HG03342 (cell line): Measurements from ENCODE around the gene PODNL1.
A peak's percentile ranks its signal among the peaks of the same experiment; 100 is the strongest.

Experiments used
- ATAC-seq: cut with Tn5 transposase; IDR thresholded peaks from one replicate; pipeline ENCODE4 v1.9.1; 2021; ENCODE audit warnings: mild to moderate bottlenecking, moderate library complexity; ENCODE audit not compliant: unreplicated experiment

The PODNL1 gene

GRCh38 chr19:13938301-13939064 lies at the start of gene PODNL1:
TSS of gene PODNL1 (minus strand) at chr19:13938417. CDS start at chr19:13938181, 236 bp downstream.
- no peak for ATAC-seq

- ATAC-seq: no peak
Observed at GRCh38 chr19:13987101-13987890, 49.1 kb upstream of the PODNL1 start.

- ATAC-seq: peak; percentile 80
Observed at GRCh38 chr19:13986348-13986904, 48.2 kb upstream of the PODNL1 start.

- ATAC-seq: peak; percentile 10
Observed at GRCh38 chr19:13985771-13986347, 47.6 kb upstream of the PODNL1 start.

GRCh38 chr19:13984875-13985741 lies 46.9 kb upstream of the PODNL1 start:
- ATAC-seq: no peak

- no peak for ATAC-seq
Observed at GRCh38 chr19:13984186-13984585, 46.0 kb upstream of the PODNL1 start.

- no peak for ATAC-seq
Observed at GRCh38 chr19:13983213-13983889, 45.1 kb upstream of the PODNL1 start.

- no peak for ATAC-seq
Observed at GRCh38 chr19:13982773-13983172, 44.6 kb upstream of the PODNL1 start.

- ATAC-seq: no peak
Observed at GRCh38 chr19:13981988-13982501, 43.8 kb upstream of the PODNL1 start.

- ATAC-seq: no peak
Observed at GRCh38 chr19:13981467-13981866, 43.2 kb upstream of the PODNL1 start.

GRCh38 chr19:13981021-13981420 lies 42.8 kb upstream of the PODNL1 start:
- no peak for ATAC-seq

- ATAC-seq: no peak
Observed at GRCh38 chr19:13980340-13980739, 42.1 kb upstream of the PODNL1 start.

- ATAC-seq: no peak
Observed at GRCh38 chr19:13979686-13980085, 41.5 kb upstream of the PODNL1 start.

- ATAC-seq: no peak
Observed at GRCh38 chr19:13979244-13979615, 41.0 kb upstream of the PODNL1 start.

- ATAC-seq: no peak
Observed at GRCh38 chr19:13978351-13979243, 40.4 kb upstream of the PODNL1 start.

GRCh38 chr19:13977803-13978202 lies 39.6 kb upstream of the PODNL1 start:
- no peak for ATAC-seq

GRCh38 chr19:13976446-13976845 lies 38.2 kb upstream of the PODNL1 start:
- ATAC-seq: no peak

- no peak for ATAC-seq
Observed at GRCh38 chr19:13975870-13976269, 37.7 kb upstream of the PODNL1 start.

- no peak for ATAC-seq
Observed at GRCh38 chr19:13974073-13974472, 35.9 kb upstream of the PODNL1 start.
